Activated CD4-positive, alpha-beta T cell treated with anti-CD3 and anti-CD28 coated beads for 1 hour (primary cell): ENCODE data around the gene OVOL3.

Source experiments
- DNase-seq: peaks from one replicate; pipeline ENCODE4 v3.0.0-alpha.2; 2020

OVOL3 gene

DNA sequence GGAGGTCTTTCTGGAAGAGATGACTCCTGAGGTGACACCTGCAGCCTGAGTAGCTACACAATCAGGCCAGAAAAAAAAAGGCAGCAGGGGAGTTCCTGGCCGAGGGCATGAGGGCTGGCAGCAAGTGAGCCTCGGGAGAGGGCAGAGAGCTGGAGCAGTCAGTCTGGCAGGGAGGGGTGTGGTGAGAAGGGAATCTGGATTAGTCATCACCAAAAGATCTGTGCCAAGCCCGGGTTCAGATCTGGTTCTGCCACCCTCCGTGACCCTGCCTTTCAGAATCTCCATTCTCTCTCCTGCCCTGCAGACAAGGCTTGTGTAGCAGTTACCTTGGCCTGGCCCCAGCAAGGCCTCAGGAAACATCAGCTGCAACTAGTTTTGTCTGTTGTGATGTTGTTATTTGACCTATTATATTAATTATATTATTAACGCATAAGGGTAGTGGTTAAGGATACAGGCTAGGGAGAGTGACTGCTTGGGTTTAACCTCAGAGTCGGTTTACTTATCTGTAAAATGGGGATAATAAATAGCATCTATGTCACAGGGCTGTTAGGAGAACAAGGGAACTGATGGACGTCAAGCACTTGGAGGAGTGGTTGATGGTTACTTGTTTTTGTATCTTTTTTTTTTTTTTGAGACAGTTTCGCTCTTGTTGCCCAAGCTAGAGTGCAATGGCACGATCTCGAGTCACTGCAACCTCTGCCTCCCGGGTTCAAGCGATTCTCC is 26.2 kb downstream of the OVOL3 start:
- DNase-seq, result no peak

GRCh38 chr19:36139120-36139472 is 28.2 kb downstream of the OVOL3 start:
- no peak for DNase-seq

DNA sequence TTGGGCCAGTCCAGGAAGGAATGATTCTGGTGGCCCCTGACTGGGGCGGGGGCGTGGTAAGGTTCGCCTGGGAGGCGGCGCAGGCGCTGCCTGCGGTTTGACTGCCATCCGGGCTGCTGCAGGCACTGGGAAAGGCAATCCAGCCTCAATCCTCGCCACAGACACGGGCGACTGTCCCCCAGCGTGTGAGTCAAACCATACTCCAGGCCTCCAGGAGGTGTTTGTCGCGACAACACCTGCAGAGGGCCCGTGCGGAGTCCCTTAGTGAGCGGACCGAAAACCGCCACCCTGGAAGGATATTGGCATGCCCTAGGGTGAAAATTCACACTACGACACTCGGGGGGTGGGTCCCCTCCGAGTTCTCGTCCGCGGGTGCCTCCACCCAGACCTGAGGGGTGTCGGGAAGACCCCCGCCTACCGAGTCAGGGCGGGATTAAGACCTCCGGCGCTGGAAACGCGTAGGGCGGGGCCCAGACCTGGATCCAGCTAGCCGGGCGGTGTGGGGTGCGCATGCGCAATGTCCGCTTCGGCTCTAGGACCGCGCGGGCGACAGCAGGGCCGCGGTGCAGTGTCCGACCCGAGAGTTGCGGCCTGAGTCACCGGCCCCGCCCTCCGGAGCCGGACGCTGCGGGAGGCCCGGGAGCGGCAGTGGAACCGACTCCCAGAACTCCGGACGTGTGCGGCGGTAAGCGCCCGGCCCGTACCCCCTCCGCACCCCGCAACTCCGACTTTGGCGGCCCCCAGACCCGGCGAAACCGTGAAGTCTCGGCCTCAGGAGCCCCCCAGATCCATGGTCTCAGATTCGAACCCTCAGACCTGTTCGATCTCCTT is 28.7 kb downstream of the OVOL3 start, which contains the start of gene CAPNS1:
Gene CAPNS1 (plus strand): TSS at position 594 of the 831 bp plus-strand sequence. CDS start 946 bp downstream, outside the sequence.
- peak; percentile 86 for DNase-seq

DNA sequence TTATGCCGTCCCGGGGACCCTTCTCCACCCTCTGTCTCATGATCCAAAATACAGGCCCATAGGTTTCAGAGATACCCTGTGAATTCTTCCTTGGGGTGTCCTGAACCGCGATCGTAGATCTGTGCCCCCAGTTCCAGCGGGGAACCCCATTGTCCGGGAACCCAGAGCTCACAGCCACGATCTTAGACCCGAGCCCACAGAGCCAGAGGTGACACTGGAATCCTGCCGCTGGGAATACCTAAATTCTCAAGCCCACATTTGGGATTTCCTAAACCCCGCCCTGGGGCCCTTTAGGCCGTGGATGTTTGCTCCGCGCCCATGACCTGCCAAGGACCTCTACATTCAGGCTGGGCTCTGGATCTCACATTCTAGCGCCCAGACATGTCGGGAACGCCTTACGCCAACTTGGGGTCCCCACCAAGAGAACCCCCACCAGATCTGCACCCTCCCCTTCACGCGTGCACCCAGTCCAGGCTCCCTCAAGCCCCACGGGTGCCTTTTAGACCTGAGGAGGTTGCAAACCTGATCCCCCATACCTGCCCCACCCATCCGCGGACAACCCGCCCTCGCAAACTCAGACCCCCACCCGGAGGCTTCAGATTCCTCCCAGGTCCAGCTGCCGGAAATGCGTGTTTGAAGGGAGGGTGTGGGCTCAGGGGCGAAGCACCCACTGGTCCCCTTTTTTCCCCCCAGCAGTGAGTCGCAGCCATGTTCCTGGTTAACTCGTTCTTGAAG is 29.5 kb downstream of the OVOL3 start:
- peak; percentile 11 for DNase-seq

GRCh38 chr19:36141039-36141927 is 30.3 kb downstream of the OVOL3 start:
- peak; percentile 86 for DNase-seq

DNA sequence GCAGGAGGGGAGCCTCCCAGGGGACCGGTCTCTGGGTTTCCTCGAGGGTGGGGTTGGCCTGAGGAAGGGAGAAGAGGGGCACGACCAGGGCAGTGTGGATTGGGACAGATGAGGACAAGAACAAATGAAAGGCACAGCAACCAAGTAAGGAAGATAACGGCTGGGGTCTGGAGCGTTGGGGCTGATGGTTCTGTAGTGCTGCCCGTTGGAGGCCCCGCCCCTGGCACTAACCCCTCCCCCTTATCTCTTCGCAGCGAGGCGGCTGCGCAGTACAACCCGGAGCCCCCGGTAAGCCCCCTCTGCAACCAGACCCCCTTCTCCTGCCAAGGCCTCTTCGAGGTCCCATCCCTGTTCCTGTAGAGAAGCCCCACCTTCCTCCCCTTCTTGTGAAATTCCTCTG is 31.1 kb downstream of the OVOL3 start:
- DNase-seq, result no peak

DNA sequence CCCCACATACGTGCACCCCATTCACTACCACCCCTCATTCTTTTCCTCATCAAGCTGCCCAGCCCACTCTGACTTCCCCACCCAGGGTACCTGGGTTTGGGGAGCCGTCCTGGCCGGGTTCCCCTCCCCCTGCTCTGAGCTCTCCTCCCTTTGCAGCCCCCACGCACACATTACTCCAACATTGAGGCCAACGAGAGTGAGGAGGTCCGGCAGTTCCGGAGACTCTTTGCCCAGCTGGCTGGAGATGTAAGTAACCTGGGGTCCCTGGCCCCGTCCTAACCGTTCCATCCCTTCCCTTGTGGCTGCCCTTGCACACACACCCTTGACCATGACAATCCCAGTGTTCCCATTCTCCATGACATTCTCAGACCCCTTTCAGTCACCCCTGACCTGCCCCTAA is 31.6 kb downstream of the OVOL3 start:
- DNase-seq, result no peak

GRCh38 chr19:36144624-36145023 is 33.7 kb downstream of the OVOL3 start:
- no peak for DNase-seq

GRCh38 chr19:36149673-36150406 is 38.9 kb downstream of the OVOL3 start:
- DNase-seq, result no peak

- no peak for DNase-seq
Measured at GRCh38 chr19:36150586-36150985, 39.6 kb downstream of the OVOL3 start.

DNA sequence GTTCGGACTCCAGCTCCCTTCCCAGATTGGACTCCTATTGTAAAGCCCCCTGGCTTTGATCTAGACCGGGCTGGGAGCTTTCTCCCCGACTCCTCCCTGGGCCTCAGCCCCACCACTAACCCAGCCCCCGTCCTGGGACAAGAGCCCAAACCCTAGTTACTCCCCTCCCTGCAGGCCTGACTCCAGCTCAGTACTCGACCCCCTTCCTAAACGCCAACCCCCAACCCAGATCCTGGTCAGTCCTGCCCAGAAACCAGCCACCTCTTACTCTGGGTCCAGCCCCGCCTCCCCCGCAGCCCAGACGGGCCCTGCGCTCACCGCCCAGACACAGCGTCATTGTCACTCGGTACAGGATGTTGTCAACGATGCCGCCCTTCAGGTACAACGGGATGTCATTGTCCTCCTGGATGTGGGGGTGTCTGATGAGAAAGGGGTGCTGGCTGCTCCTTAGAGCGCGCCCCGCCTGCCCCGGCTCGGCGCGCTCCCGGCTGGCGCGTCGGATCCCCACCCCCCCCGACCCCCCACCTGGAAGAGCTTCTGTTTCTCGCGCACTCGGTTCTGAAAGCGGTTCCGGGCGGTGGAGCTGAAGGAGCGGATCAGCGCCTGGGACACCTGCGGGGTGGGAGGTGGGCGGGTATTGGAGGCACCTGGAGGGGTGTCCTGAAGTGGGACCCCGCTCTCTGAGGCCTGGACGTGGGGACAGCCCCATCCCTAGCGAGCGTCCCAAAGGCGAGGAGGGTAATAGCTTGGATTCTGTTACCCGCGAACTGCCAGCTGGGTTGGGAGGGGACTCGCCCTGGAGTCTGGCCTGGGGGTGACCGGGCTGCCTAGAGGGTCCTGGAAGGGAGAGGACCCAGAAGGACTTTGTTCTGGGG is 40.4 kb downstream of the OVOL3 start:
- no peak for DNase-seq

DNA sequence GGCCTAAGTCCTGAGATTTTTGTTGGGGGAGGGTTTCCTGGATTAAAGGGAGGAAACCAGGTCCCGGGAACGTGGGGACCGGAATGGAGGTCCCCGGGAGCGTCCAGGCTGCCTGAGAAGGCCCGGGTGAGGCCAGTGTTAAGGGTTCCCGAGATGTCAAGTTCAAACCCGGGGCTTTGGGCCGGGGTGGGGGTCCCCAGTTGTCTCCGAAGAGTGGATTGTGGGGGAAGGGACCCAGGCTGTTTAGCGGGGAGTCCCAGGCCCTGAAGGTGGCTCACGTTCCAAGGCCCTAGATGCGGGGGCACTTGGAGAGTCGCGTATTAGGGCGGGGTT is 41.0 kb downstream of the OVOL3 start:
- no peak for DNase-seq

GRCh38 chr19:36152352-36153091 is 41.6 kb downstream of the OVOL3 start, which contains the start of gene COX7A1:
COX7A1 (minus strand) TSS chr19:36152447; CDS start chr19:36152407, 40 bp downstream.
- no peak for DNase-seq

DNA sequence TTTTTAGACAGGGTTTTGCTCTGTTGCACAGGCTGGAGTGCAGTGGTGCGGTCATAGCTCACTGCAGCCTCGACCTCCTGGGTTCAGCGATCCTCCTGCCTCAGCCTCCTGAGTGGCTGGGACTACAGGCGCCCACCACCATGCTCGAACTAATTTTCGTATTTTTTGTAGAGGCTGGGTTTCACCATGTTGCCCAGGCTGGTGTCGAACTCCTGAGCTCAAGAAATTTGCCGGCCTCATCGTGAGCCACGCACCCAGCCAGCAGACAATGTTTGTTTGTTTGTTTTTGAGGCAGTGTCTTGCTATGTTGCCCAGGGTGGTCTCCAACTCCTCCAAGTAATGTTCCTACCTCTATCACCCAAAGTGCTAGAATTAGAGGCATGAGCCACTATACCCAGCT is 42.2 kb downstream of the OVOL3 start:
- DNase-seq, result no peak

GRCh38 chr19:36160821-36161596 is 50.1 kb downstream of the OVOL3 start:
- no peak for DNase-seq
